Hair follicle dermal papilla cell (primary cell): ENCODE data around the gene CDC25C. TPM values are rescaled to one million over a fixed set of nuclear protein-coding genes. Genes with fewer than 3 reads are reported as not detected.

ENCODE experiments used
- total RNA-seq: library from RNA; depleted of rRNA; stranded (reverse); fragments of >200 nt; gene quantifications from 2 replicates; pipeline ENCODE4 v1.2.3, GENCODE V29; 2012

Gene CDC25C
- total RNA-seq = 0.65 and 1.3 TPM in 2 replicates

GRCh38 chr5:138331449-138332368 is at the start of gene CDC25C:
CDC25C (minus strand) TSS chr5:138331804; CDS start chr5:138331180, 624 bp downstream.

GRCh38 chr5:138352071-138352721 is 20.6 kb upstream of the CDC25C start, which contains the start of gene KDM3B:
KDM3B (plus strand) TSS chr5:138352685; CDS start chr5:138352796, 111 bp downstream.

GRCh38 chr5:138337685-138338410 is 6.2 kb upstream of the CDC25C start, which contains the start of gene FAM53C:
FAM53C (plus strand) TSS chr5:138338266; CDS start chr5:138341336, 3,070 bp downstream.

GRCh38 chr5:138274189-138274853 is 57.3 kb downstream of the CDC25C start, which contains the start of gene GFRA3:
GFRA3 (minus strand) TSS chr5:138274621; CDS start chr5:138274424, 197 bp downstream.

Other genes with a start within 250 kb of the CDC25C start
- gene WNT8A, start 247.8 kb downstream of the CDC25C start, total RNA-seq = not detected in 2 replicates
- 1.7 and 1.8 TPM in 2 replicates for gene NME5, start 192.4 kb downstream of the CDC25C start, total RNA-seq
- gene BRD8, start 153.2 kb downstream of the CDC25C start, total RNA-seq = 29.0 and 42.4 TPM in 2 replicates
- 8.3 and 16.3 TPM in 2 replicates for gene KIF20A, start 152.7 kb downstream of the CDC25C start, total RNA-seq
- gene CDC23, start 118.5 kb downstream of the CDC25C start, total RNA-seq = 28.2 and 31.0 TPM in 2 replicates
- not detected in 2 replicates for gene GFRA3, start 57.2 kb downstream of the CDC25C start, total RNA-seq
- gene FAM53C, start 6.5 kb upstream of the CDC25C start, total RNA-seq = 37.0 and 46.6 TPM in 2 replicates
- gene KDM3B, start 20.9 kb upstream of the CDC25C start, total RNA-seq = 55.5 and 60.2 TPM in 2 replicates
- 16.1 and 19.4 TPM in 2 replicates for gene REEP2, start 107.3 kb upstream of the CDC25C start, total RNA-seq
- gene EGR1, start 133.7 kb upstream of the CDC25C start, total RNA-seq = 0.97 and 2.4 TPM in 2 replicates
- 110 and 128 TPM in 2 replicates for gene ETF1, start 211.4 kb upstream of the CDC25C start, total RNA-seq
- gene HSPA9, start 243.6 kb upstream of the CDC25C start, total RNA-seq = 342 and 357 TPM in 2 replicates